ENCODE results near the gene TRERF1.
A peak's percentile ranks its signal among the peaks of the same experiment; 100 is the strongest.
"Not testable (repeated sequence)": the region's sequence is repeated elsewhere in the genome, so short reads cannot be mapped to it uniquely, and the experiment has no call there.

TRERF1 gene

DNA sequence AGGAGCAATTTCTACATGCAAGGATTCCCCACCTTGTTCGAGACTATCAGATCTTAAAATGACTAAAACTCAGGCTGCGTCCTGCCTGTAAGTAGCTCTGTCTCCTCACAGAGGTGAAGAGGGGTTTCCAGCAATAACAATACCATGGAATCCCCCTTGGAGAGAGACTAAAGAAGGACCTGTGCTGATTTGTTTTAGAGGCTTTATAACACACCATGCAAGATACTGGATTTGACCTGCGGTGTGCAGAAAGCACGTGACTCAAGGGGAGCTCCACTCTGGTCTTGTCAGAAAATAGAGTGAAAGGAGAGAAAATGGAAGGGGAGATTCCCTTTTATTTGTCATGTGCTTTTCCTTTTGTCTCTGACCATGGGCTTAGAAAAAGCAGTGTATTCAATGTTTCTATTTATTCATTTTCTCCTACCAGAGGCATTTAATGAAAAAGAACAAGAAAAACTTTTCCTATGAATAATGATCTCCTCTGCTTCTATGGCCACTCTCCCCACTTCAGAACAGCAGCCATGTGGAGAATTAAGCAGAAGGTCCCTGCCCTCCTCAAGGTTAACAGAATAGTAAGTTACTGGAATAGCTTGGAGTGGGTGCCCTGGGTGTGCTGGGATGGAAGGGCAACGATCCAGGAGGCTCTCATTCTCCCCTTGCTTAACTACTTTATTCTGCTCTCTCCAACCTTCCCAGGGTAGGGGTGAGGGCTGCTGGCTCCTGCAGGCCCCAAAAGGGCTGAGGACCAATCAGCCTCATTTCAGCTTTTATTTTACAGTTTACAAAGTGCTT lies 214.8 kb downstream of the TRERF1 start:
- no peak for DNase-seq

DNA sequence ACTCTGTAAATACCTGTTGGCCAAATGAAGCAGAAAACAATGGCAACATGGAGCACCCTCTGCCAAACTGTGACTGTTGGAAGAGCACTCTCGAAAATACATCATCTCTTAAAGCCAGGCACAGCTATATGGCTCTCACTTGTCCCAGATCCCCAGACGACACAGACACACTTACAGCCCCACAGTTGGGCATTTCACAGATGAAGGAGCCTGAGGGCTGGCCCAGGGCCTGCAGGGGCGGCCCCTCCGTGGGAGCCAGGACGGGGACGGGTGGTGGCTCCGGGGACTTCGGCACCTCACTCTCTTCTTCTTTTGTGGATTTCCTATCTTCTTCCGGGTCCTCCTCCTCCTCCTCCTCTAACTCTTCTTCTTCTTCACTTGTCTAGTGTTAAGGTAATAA lies 215.7 kb downstream of the TRERF1 start:
- no peak for DNase-seq

DNA sequence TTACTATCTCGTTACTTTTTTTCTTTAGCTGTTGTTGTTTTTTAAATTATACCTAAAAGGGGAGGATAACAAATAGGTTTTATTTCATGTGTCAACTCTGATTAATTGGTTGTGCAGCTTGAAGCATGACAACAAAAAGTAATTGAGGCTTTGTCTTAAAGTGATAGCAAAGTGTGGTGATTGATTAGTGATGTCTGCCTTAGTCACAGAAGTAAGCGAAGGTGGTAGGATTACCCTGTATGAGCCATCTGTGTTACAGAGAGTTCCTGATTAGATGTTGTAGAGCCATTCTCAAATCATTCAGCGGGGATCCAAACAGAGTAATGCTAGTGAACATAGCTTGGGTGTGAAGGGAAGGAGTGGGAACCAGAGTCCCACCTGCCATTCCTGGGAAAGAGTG lies 219.7 kb downstream of the TRERF1 start:
- no peak for DNase-seq

DNA sequence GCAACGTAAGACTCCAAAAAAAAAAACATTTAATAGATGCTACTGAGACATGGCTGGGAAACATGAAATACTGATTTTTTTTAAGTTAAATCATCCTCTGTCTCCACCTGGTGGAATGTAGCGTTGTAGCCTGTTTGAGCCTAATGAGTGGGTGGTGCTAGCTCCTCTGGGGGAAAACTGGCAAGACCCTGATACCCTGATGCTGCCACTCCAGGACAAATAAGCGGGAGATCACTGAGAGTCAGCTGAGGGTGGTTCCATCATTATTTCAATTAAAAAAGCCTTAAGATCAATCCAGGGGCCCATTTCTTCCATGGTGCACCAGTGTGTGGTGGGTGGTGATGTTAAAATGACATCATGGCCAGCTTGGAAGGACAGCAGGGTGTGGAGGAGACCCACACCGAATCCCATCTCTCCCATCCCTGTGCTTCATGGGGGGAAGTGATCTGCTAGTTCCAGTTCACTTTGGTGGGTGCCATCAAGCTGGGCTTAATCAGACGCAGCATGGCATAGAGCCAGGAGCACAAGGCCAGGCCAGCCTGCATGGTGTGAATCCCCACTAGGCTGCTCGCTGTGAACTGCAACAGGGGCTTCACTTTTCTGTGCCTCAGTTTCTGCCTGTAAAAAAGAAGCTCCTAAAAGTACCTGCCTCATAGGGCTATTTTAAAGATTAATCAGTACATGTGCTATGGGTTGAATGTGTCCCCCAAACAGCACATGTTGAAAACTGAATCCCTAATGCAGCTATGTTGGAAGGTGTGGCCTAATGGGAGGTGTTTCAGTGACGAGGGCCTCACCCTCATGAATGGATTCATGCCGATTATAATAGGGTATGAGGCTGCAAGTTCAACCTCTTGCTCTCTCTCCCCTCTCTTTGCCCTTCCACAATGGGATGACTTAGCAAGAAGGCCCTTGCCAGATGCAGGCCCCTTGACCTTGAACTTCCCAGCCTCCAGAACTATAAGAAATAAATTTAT lies 221.1 kb downstream of the TRERF1 start:
- no peak for DNase-seq

DNA sequence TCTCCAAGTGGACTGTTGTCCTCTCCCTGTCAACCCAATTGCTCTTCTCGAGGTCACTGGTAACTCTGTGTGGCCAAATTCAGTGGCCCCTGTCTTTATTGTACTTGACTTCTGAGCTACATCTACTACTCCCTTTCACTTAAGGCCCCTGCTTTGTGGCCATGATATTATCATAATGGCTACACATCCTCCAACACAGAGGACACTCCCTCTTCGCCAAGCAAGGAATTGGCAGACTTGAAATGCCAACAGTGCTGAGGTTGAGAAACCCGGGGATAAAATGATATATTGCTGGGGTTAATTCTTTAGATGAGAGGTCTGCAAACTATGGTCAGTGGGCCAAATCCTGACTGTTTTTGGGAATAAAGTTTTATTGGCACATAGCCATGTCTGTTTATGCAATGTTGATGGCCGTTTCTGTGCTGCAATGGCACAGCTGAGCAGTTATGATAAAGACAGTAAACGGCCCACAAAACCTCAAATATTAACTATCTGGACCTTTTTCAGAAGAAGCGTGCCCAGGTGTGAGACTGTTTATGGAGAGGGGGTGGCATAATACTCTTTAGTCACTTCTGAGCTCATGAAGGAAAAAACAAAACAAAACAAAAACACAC lies 222.1 kb downstream of the TRERF1 start:
- DNase-seq: no peak

DNA sequence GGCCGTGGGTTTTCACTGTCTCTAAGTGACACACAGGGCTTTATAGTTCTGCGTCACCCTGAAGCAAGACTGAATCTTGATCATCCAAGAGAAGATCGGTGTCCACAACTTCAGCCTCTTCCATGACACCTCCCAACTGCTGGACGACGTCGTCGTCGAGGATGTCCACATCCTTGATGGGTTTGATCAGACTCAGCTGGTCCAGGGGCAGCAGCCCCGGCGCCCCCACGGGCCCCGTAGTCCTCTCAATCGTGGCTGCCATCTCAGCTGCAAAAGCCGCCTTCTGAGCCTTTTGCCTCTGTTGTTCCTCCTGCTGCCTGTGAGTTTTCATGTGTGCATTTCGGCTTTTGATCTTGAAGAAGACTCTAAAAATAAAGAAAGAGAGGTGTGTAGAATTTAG lies 223.4 kb downstream of the TRERF1 start:
- DNase-seq: no peak

DNA sequence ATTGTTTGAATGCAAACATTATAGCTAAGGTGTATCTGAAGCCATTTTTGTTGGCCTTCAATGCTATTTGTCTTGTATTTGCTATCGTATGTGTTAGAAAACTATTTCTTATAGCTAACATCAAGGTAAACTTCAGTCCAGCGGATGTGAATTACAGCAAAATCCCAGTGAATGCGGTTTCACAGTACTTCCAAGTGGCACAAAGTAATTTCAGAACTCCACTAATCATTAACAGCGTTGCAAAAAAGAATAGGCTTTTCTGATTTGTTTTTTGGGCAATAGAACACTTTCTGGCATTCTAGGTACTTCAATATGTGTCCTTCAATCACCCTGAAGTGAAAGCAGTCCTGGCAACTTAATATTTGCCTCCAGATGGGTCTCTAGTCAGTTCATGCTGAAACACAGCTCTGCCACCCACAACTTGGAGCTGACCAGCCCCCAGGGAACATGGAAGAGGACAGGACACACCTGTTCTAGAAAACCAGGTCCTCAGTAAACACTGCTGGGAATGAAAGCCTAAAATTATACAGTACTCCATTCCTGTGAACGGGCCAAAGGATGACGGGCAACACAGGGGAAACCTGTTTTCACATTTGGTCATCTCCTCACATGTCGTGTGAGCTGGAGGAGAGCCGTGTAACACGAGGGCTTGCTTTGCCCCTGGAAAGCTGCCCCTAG lies 224.4 kb downstream of the TRERF1 start:
- DNase-seq: no peak

DNA sequence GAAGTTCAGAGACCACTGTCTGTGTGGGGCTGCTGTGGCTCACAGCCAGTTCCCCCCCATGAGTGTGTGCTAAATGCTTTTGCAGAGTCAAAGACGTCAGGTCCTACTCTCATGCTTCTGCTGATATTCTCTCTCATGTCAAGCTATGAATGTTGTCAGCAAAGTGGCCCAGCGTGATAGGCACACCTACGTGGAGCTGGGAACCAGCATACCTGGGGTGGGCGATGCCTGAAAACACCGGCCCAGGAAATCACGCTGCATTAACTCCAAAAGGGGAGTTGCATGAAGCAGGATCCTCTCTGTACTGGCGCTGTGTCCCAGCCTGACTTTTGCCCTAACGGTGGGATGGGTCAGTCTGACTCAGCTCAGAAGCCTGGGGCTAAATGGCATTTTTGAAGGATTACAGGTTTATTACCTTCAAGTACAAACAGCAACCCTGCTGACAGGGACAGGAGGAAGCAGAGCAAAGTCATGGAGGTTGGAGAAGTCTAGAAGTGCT lies 225.0 kb downstream of the TRERF1 start:
- DNase-seq: peak; percentile 85

DNA sequence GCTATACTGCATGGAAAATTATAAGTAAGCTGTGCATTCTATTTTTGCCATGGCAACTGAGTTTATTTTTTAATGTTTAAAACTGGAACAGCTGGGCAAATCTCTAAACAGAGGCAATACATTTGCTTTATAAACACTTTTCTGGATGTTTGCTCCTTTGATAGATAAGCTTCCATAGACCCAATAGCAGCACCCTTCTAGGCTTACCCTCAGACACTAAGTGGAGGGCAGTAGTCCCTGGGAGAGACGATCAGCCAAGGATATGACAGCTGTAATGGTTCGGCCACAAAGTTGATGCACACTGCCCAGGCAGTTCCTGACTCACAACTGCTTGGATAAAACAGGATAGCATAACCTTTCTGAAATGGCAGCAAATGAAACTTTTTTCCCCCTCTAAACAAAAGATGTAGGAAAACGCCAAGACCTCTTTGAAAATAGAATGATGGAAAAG lies 225.5 kb downstream of the TRERF1 start:
- peak; percentile 68 for DNase-seq

DNA sequence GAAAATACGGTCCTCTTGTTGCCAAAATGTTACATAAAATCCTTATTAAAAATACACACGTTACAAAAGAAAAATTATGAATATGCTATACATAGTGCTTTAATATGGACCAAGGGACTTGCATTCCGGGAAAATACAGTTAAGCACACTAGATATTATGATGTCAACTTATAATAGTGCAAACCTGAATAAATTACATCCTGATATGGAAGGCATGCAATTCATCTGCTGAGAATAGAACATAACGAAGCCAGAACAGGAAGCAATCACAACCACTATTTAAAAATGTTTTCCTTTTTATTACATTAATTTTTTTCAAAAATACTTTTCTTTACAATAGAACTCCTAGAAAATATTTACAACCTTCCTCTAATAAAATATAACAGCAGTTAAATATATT lies 226.3 kb downstream of the TRERF1 start:
- DNase-seq: no peak

DNA sequence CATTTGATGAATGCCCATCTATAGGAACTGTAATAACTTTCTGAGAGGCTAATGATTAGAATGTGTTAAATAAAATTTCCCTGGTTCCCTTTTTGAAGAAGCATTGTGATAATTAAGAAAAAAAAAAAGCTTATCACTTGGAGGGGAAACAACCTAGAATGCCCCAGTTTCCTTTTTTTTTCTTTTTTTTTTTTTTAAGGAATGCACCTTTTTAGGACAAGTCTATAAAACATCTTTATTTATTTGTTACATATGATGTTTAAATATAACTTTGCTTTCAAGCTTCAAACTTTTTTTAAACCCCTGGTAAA lies 226.7 kb downstream of the TRERF1 start:
- no peak for DNase-seq

DNA sequence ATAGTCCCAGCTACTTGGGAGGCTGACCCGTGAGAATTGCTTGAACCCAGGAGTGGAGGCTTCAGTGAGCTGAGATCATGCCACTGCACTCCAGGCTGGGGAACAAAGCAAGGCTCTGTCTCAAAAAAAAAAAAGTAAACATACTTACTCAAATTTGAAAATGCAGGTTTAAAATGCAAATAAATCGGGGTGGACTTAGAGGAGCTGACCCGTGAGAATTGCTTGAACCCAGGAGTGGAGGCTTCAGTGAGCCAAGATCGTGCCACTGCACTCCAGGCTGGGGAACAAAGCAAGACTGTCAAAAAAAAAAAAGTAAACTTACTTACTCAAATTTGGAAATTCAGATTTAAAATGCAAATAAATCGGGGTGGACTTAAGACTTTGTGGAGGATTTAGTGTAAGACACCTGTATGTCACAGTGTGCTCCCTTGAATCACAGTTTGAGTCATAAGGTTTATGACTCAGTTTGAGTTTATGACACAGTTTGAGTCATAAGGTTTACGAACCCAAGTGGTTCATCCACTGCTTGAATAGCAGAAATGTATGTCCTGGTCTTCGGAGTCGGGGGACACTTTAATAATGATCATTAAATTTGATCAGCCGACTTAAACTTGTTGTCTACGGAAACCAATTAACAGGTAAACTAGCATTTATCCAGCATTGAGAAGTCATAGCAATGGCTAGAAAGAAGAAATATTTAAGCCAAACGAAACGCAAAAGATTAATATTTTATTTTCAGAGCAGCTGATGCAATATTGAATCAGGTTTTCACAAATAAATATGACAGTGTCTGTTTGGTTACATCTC lies 227.3 kb downstream of the TRERF1 start:
- DNase-seq: peak; percentile 91

DNA sequence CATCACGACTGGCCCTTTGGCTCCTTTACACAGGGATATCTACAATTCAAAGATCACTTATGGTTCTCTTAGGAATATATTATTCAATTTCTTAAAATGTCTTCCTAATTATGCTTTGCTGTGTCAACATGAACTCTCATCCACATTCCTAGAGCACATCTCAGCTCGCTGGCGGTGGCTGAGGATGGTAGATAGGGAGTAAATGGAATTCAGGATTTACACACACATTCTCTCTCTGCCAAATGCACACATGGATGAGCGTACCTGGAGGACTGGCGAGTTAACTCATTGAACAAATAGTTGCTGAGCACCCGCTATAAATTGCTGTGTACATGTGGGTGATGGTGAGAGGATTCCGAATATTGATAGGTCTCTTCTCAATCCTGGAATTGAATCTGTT lies 229.3 kb downstream of the TRERF1 start:
- DNase-seq: no peak

DNA sequence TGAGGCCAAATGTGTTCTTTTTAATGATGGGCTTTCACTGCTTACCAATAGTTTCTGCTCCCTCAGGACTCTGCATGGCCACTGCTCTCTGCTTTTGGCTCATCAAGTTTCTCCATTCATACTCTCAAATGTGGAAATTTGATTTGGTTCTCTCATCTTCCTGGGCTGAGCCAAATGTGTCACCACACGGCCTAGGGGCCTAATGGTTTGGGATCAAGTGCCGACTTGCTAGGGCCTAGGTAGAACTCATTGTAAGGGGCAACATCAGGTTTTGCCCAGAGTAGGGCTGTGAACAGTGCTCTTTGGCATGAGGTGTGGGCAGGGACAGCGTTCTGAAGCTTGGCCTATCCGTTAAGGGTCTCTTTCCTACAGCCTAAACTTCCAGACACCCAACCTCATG lies 230.2 kb downstream of the TRERF1 start:
- no peak for DNase-seq

DNA sequence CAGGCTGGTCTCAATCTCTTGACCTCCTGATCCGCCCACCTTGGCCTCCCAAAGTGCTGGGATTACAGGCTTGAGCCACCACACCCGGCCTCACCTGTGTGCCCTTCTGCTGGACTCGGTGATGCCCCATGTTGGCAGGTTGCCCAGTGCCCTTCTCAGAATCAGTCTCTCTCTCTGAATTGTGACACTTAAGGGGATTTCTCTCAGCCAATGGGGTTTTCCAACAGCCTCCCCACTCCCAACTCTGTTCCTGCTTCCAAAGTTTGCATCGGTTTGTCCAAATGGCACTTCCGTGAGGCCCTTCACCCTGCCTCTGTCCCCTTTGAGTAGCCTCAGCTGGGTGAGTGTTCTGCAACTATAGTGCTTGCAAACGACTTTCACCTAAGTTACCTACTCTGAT lies 230.9 kb downstream of the TRERF1 start:
- DNase-seq: no peak

DNA sequence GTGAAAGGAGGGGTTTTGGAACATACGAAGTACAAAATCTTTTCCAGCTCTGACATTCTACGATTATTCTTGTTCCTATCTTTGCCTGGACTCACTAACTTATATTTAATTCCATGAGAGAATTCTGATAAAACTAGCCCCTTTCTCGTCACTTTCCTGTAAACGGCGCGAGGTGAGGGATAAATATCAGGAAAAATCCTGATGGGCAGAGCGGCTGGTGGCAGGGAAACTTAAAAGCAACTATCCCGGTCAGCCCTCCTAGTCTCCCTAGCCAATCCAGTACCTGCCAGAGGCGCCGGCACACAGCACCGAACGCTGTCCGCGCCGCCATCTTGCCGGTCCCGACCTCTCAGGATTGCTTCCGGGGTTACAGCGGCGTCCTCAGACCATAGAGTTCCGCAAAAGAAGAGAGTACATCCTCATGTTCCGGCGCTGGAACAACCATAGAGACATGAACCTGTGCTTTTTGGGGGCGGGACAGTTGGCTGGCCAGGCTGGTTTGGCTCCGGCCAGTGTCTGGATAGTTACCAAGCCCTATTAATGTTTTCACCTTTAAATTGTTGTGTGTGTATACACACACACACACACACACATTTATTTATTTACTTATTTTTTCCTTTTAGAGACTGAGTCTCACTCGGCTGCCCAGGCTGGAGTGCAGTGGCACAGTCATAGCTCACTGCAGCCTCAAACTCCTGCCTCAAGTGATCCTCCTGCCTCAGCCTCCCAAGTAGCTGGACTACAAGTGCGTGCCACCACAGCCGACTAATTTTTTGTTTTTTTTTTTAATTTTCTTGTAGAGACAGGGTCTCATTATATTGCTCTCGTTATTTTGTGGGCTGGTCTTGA lies 234.0 kb downstream of the TRERF1 start, which contains the start of gene MRPS10:
TSS of gene MRPS10 (minus strand) at position 343 of the 849 bp plus-strand sequence. CDS start at position 331, 12 bp downstream.
- DNase-seq: peak; percentile 96

DNA sequence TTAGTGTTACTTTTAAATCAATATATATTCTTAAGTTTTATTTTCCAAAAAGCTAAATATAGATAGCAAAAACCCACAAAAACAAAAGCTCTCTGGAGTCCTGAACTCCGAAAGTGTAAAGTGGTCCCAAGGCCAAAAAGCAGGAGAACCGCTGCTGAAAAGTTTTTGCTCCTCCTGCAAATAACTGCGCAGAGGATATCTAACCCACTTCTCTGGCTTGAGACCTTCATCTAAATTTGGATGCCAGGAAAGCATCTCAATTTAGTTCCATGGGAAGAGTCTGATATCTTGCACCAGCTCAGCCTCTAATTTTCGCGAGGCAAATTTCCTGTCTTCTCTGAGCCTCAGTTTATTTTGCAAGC lies 234.6 kb downstream of the TRERF1 start:
- no peak for DNase-seq

DNA sequence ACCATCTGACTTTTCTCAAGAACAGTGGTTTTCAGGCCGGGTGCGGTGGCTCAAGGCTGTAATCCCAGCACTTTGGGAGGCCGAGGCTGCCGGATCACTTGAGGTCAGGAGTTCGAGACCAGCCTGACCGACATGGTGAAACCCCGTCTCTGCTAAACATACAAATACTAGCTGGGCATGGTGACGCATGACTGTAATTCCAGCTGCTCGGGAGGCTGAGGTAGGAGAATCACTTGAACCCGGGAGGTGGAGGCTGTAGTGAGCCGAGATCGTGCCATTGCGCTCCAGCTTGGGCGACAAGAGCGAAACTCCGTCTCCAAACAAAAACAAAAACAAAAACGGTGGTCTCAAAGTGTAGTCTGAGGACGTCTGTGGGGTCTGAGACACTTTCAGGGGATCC lies 235.2 kb downstream of the TRERF1 start:
- DNase-seq: not testable (repeated sequence)

DNA sequence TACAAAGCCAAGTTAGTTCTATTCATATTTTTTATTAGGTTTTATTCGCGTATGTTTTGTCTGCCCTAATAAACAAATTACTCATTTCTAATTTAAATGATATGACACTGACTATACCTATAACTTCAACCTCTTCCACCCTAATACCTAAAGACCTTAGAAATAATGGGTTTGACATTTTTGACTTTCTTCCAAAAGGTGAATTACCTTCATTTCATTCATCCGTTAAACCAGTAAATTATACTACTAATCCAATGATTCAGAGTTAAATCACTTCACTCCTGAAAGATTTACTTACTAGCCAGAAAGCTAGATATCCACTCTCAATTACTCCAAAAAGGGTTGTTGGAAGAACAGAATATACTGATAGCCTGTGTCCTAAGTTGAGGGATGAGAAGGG lies 239.3 kb downstream of the TRERF1 start:
- DNase-seq: no peak

DNA sequence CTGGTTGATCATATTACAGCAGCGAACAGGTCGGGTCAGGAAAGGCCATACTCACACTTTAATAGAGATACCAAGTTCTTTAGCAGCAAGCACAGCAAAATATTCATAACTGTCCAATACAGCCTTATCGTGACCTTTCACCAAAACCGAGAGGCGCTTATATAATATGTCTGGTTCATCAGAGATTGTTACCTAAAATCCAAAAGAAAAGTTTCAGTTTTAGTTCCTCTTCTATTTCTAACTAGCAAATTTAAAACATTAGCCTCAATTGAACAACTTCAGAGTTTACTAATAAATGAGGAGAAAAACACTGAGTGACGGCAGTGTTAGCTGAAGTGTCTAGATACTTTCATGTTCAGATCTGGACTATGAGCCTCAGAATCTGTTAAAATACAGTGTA lies 240.0 kb downstream of the TRERF1 start:
- DNase-seq: no peak

DNA sequence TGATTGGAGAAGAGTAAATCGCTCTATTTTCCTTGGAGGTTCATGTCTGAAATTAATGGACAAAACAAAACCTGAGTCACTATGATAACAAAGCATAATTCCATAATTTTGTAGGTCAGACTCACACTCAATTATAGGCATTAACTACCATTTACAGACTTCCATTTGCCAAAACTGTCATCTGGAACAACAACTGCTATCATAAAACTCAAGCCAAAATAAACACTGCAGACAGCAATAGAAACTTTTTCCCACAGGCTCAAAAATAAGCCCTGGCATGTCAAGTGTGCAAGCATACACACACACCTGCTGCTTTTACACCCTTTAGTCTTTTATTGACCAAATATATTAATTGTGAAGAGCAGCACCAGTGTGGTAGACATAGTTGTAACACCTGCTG lies 241.2 kb downstream of the TRERF1 start:
- DNase-seq: no peak

Data from EL (cell line).